Measurements from ENCODE around the gene LMOD1.

LMOD1 gene

GRCh38 chr1:201982082-201982622, 35.8 kb upstream of the LMOD1 start:
- H2BK120ac ChIP-seq (ENCODE audit: low read depth, low read length) = no peak overlapping the region

GRCh38 chr1:201970334-201971159, 24.2 kb upstream of the LMOD1 start:
- H2BK5ac ChIP-seq (ENCODE audit: low read depth, low read length, poor library complexity, severe bottlenecking) = no peak overlapping the region
- H3K4ac ChIP-seq (ENCODE audit: low read depth in 1 of 2, low read length in 2 of 2) = no peak overlapping the region
- H3K27me3 ChIP-seq (ENCODE audit: control insufficient read depth in 1 of 2, insufficient read depth in 1 of 2, low read length in 2 of 2) = no peaks in the 10 kb centered on the region
- H3K18ac ChIP-seq (ENCODE audit: low read depth in 1 of 2, low read length in 2 of 2) = no peak overlapping the region
- peaks cover 3% of the 10 kb centered on the region for H3K79me1 ChIP-seq (replicated peaks; ENCODE audit: low read length, poor library complexity, severe bottlenecking)
- H4K8ac ChIP-seq (ENCODE audit: low read length) = no peak overlapping the region
- H3K9me3 ChIP-seq (ENCODE audit: control insufficient read depth, low read length) = no peaks in the 10 kb centered on the region
- peak; percentile 15 for DNase-seq
- H2BK120ac ChIP-seq (ENCODE audit: low read depth, low read length) = no peak overlapping the region
- H3K4me1 ChIP-seq (ENCODE audit: control insufficient read depth, insufficient read depth, low read depth, low read length) = peaks cover 8% of the 10 kb centered on the region
- whole genome bisulfite sequencing = 73% methylated on average over 7 of the region's 9 CpGs
- H3K4me3 ChIP-seq (ENCODE audit: insufficient read depth in 1 of 2, low read depth in 1 of 2, low read length in 2 of 2) = no peak overlapping the region
- peaks cover 20 to 51% of the 10 kb centered on the region in 2 experiments for H3K36me3 ChIP-seq (ENCODE audit: control insufficient read depth in 1 of 2, insufficient read depth in 2 of 2, low read depth in 1 of 2, low read length in 2 of 2)
- H2BK12ac ChIP-seq (ENCODE audit: low read length in 2 of 2) = no peak overlapping the region
- no peak overlapping the region for H3K27ac ChIP-seq (ENCODE audit: low read length, poor library complexity, severe bottlenecking)
- H4K91ac ChIP-seq (ENCODE audit: low read length) = no peak overlapping the region
- H2BK15ac ChIP-seq (ENCODE audit: low read depth, poor library complexity, severe bottlenecking) = no peak overlapping the region
- H3K14ac ChIP-seq (ENCODE audit: low read length in 2 of 2) = no peak overlapping the region
- no peak overlapping the region for H3K23ac ChIP-seq (ENCODE audit: low read length in 2 of 2)
- peak overlapping the region; percentile 22 for H3K9ac ChIP-seq (ENCODE audit: low read length)
- no peak overlapping the region for H2AK5ac ChIP-seq (ENCODE audit: low read length, severe bottlenecking)
- H2AFZ ChIP-seq (ENCODE audit: low read depth, low read length) = no peak overlapping the region
- no peak overlapping the region for H3K4me2 ChIP-seq (ENCODE audit: low read length, poor library complexity, severe bottlenecking)

More at GRCh38 chr1:201982082-201982622, 35.8 kb upstream of the LMOD1 start:
- no peaks in the 10 kb centered on the region for H3K27me3 ChIP-seq (ENCODE audit: control insufficient read depth in 1 of 2, insufficient read depth in 1 of 2, low read length in 2 of 2)
- no peak for DNase-seq
- H2BK5ac ChIP-seq (ENCODE audit: low read depth, low read length, poor library complexity, severe bottlenecking) = no peak overlapping the region
- H3K4ac ChIP-seq (ENCODE audit: low read depth in 1 of 2, low read length in 2 of 2) = peak overlapping the region in 1 of 2 experiments; percentile 42
- H4K91ac ChIP-seq (ENCODE audit: low read length) = no peak overlapping the region
- H3K18ac ChIP-seq (ENCODE audit: low read depth in 1 of 2, low read length in 2 of 2) = peak overlapping the region in 1 of 2 experiments; percentile 55
- peak overlapping the region; percentile 11 for H2AFZ ChIP-seq (ENCODE audit: low read depth, low read length)
- H3K27ac ChIP-seq (ENCODE audit: low read length, poor library complexity, severe bottlenecking) = no peak overlapping the region
- peak overlapping the region; percentile 15 for H3K4me2 ChIP-seq (ENCODE audit: low read length, poor library complexity, severe bottlenecking)
- peaks cover 15% of the 10 kb centered on the region for H3K4me1 ChIP-seq (ENCODE audit: control insufficient read depth, insufficient read depth, low read depth, low read length)
- H3K9ac ChIP-seq (ENCODE audit: low read length) = peak overlapping the region; percentile 91
- H2AK5ac ChIP-seq (ENCODE audit: low read length, severe bottlenecking) = no peak overlapping the region
- peaks cover 3% of the 10 kb centered on the region for H3K79me1 ChIP-seq (replicated peaks; ENCODE audit: low read length, poor library complexity, severe bottlenecking)
- 19% methylated on average over 24 of the region's 31 CpGs for whole genome bisulfite sequencing
- H3K23ac ChIP-seq (ENCODE audit: low read length in 2 of 2) = no peak overlapping the region
- H3K9me3 ChIP-seq (ENCODE audit: control insufficient read depth, low read length) = no peaks in the 10 kb centered on the region
- H2BK15ac ChIP-seq (ENCODE audit: low read depth, poor library complexity, severe bottlenecking) = no peak overlapping the region
- H3K14ac ChIP-seq (ENCODE audit: low read length in 2 of 2) = no peak overlapping the region
- H2BK12ac ChIP-seq (ENCODE audit: low read length in 2 of 2) = peak overlapping the region in 1 of 2 experiments; percentile 4
- peak overlapping the region; percentile 9 for H4K8ac ChIP-seq (ENCODE audit: low read length)
- H3K36me3 ChIP-seq (ENCODE audit: control insufficient read depth in 1 of 2, insufficient read depth in 2 of 2, low read depth in 1 of 2, low read length in 2 of 2) = peaks cover 0 to 4% of the 10 kb centered on the region in 2 experiments
- peak overlapping the region; percentile 38 to 86 for H3K4me3 ChIP-seq (ENCODE audit: insufficient read depth in 1 of 2, low read depth in 1 of 2, low read length in 2 of 2)

GRCh38 chr1:201968202-201968925, 22.0 kb upstream of the LMOD1 start:
- H3K36me3 ChIP-seq (ENCODE audit: control insufficient read depth in 1 of 2, insufficient read depth in 2 of 2, low read depth in 1 of 2, low read length in 2 of 2) = peaks cover 20 to 68% of the 10 kb centered on the region in 2 experiments
- no peak overlapping the region for H3K18ac ChIP-seq (ENCODE audit: low read depth in 1 of 2, low read length in 2 of 2)
- H3K4me3 ChIP-seq (ENCODE audit: insufficient read depth in 1 of 2, low read depth in 1 of 2, low read length in 2 of 2) = no peak overlapping the region
- H4K8ac ChIP-seq (ENCODE audit: low read length) = no peak overlapping the region
- H3K4me1 ChIP-seq (ENCODE audit: control insufficient read depth, insufficient read depth, low read depth, low read length) = peaks cover 8% of the 10 kb centered on the region
- H3K4me2 ChIP-seq (ENCODE audit: low read length, poor library complexity, severe bottlenecking) = no peak overlapping the region
- H2AFZ ChIP-seq (ENCODE audit: low read depth, low read length) = no peak overlapping the region
- H3K9ac ChIP-seq (ENCODE audit: low read length) = no peak overlapping the region
- no peak overlapping the region for H3K27ac ChIP-seq (ENCODE audit: low read length, poor library complexity, severe bottlenecking)
- no peaks in the 10 kb centered on the region for H3K9me3 ChIP-seq (ENCODE audit: control insufficient read depth, low read length)
- H3K14ac ChIP-seq (ENCODE audit: low read length in 2 of 2) = no peak overlapping the region
- no peak for DNase-seq
- H2BK15ac ChIP-seq (ENCODE audit: low read depth, poor library complexity, severe bottlenecking) = no peak overlapping the region
- H2AK5ac ChIP-seq (ENCODE audit: low read length, severe bottlenecking) = no peak overlapping the region
- H4K91ac ChIP-seq (ENCODE audit: low read length) = no peak overlapping the region
- H2BK5ac ChIP-seq (ENCODE audit: low read depth, low read length, poor library complexity, severe bottlenecking) = no peak overlapping the region
- 90% methylated on average over 12 of the region's 16 CpGs for WGBS
- no peak overlapping the region for H2BK12ac ChIP-seq (ENCODE audit: low read length in 2 of 2)
- H3K79me1 ChIP-seq (replicated peaks; ENCODE audit: low read length, poor library complexity, severe bottlenecking) = peaks cover 5% of the 10 kb centered on the region
- no peak overlapping the region for H3K4ac ChIP-seq (ENCODE audit: low read depth in 1 of 2, low read length in 2 of 2)
- H3K23ac ChIP-seq (ENCODE audit: low read length in 2 of 2) = no peak overlapping the region
- H3K27me3 ChIP-seq (ENCODE audit: control insufficient read depth in 1 of 2, insufficient read depth in 1 of 2, low read length in 2 of 2) = no peaks in the 10 kb centered on the region
- H2BK120ac ChIP-seq (ENCODE audit: low read depth, low read length) = no peak overlapping the region

GRCh38 chr1:201966171-201966570, 19.8 kb upstream of the LMOD1 start:
- Histone ChIP-seq H4K91ac (ENCODE audit: low read length) (no peak overlapping the region), H3K4me1 (ENCODE audit: control insufficient read depth, insufficient read depth, low read depth, low read length) (peaks cover 8% of the 10 kb centered on the region), H2AK5ac (ENCODE audit: low read length, severe bottlenecking) (no peak overlapping the region), H3K14ac (ENCODE audit: low read length in 2 of 2) (no peak overlapping the region), H3K23ac (ENCODE audit: low read length in 2 of 2) (no peak overlapping the region), H3K27me3 (ENCODE audit: control insufficient read depth in 1 of 2, insufficient read depth in 1 of 2, low read length in 2 of 2) (no peaks in the 10 kb centered on the region), H2BK120ac (ENCODE audit: low read depth, low read length) (no peak overlapping the region), H3K4ac (ENCODE audit: low read depth in 1 of 2, low read length in 2 of 2) (no peak overlapping the region), H3K79me1 (replicated peaks; ENCODE audit: low read length, poor library complexity, severe bottlenecking) (peaks cover 12% of the 10 kb centered on the region), H2BK12ac (ENCODE audit: low read length in 2 of 2) (no peak overlapping the region), H3K9ac (ENCODE audit: low read length) (peak overlapping the region; percentile 8), H3K4me2 (ENCODE audit: low read length, poor library complexity, severe bottlenecking) (no peak overlapping the region), H2BK5ac (ENCODE audit: low read depth, low read length, poor library complexity, severe bottlenecking) (no peak overlapping the region), H3K18ac (ENCODE audit: low read depth in 1 of 2, low read length in 2 of 2) (no peak overlapping the region), H3K9me3 (ENCODE audit: control insufficient read depth, low read length) (no peaks in the 10 kb centered on the region), H2BK15ac (ENCODE audit: low read depth, poor library complexity, severe bottlenecking) (no peak overlapping the region), H4K8ac (ENCODE audit: low read length) (no peak overlapping the region), H3K4me3 (ENCODE audit: insufficient read depth in 1 of 2, low read depth in 1 of 2, low read length in 2 of 2) (no peak overlapping the region), H3K36me3 (ENCODE audit: control insufficient read depth in 1 of 2, insufficient read depth in 2 of 2, low read depth in 1 of 2, low read length in 2 of 2) (peaks cover 34 to 89% of the 10 kb centered on the region in 2 experiments), H3K27ac (ENCODE audit: low read length, poor library complexity, severe bottlenecking) (peak overlapping the region; percentile 35), H2AFZ (ENCODE audit: low read depth, low read length) (no peak overlapping the region)
- WGBS = 96% methylated on average over 5 of the region's 5 CpGs
- DNase-seq = no peak
